HL-60 (cell line): ENCODE data around the gene GET4.

ENCODE experiments used
- DNase-seq, 2 experiments: peaks; one replicate each; pipeline ENCODE4 v3.0.0-alpha.2; 2010 to 2020; ENCODE audit warnings: low read depth in 1 of 2, low spot score in 1 of 2
- H3K27ac ChIP-seq: fragments of 250-450 bp; sonication (Bioruptor Pico); replicated peaks from 2 replicates; pipeline ENCODE4 v1.5.1; 2020; ENCODE audit warnings: mild to moderate bottlenecking, moderate library complexity
- H3K27me3 ChIP-seq: fragments of 250-450 bp; sonication (Bioruptor Pico); 2 replicates; pipeline ENCODE4 v1.5.1; 2021; ENCODE audit warnings: mild to moderate bottlenecking, moderate library complexity; ENCODE audit not compliant: insufficient read depth, poor library complexity, severe bottlenecking
- H3K4me3 ChIP-seq: replicated peaks from 2 replicates; pipeline ENCODE4 v1.5.1; 2011; ENCODE audit warnings: mild to moderate bottlenecking, control low read depth, low read length; ENCODE audit not compliant: insufficient read depth
- CTCF ChIP-seq: IDR thresholded peaks from one replicate; pipeline ENCODE4 v1.5.1; 2011; ENCODE audit warnings: low read length, control low read depth, inconsistent platforms; ENCODE audit not compliant: insufficient read depth
- GABPA ChIP-seq: IDR thresholded peaks from 2 replicates; pipeline ENCODE4 v1.6.1; 2012; ENCODE audit warnings: low read depth
- POLR2AphosphoS5 ChIP-seq: IDR thresholded peaks from 2 replicates; pipeline ENCODE4 v1.6.1; 2012; ENCODE audit warnings: low read depth
- SPI1 ChIP-seq: IDR thresholded peaks from 2 replicates; pipeline ENCODE4 v1.6.1; 2012; ENCODE audit warnings: low read depth, mild to moderate bottlenecking, borderline replicate concordance
- TF ChIP-seq, protein P1 (sequence below): IDR thresholded peaks from 2 replicates; pipeline ENCODE4 v1.6.1; 2012; ENCODE audit warnings: low read depth; ENCODE audit not compliant: insufficient replicate concordance

Gene GET4

GRCh38 chr7:881441-882234 lies 5.3 kb downstream of the GET4 start:
- TF ChIP-seq GABPA (no peak), POLR2AphosphoS5 (no peak), CTCF (no peak), SPI1 (no peak)
- TF ChIP-seq, protein P1, sequence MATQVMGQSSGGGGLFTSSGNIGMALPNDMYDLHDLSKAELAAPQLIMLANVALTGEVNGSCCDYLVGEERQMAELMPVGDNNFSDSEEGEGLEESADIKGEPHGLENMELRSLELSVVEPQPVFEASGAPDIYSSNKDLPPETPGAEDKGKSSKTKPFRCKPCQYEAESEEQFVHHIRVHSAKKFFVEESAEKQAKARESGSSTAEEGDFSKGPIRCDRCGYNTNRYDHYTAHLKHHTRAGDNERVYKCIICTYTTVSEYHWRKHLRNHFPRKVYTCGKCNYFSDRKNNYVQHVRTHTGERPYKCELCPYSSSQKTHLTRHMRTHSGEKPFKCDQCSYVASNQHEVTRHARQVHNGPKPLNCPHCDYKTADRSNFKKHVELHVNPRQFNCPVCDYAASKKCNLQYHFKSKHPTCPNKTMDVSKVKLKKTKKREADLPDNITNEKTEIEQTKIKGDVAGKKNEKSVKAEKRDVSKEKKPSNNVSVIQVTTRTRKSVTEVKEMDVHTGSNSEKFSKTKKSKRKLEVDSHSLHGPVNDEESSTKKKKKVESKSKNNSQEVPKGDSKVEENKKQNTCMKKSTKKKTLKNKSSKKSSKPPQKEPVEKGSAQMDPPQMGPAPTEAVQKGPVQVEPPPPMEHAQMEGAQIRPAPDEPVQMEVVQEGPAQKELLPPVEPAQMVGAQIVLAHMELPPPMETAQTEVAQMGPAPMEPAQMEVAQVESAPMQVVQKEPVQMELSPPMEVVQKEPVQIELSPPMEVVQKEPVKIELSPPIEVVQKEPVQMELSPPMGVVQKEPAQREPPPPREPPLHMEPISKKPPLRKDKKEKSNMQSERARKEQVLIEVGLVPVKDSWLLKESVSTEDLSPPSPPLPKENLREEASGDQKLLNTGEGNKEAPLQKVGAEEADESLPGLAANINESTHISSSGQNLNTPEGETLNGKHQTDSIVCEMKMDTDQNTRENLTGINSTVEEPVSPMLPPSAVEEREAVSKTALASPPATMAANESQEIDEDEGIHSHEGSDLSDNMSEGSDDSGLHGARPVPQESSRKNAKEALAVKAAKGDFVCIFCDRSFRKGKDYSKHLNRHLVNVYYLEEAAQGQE: no peak
- H3K4me3 ChIP-seq: no peak overlapping the region
- H3K27ac ChIP-seq: no peak overlapping the region
- DNase-seq: no peak
- no peaks in the 10 kb centered on the region for H3K27me3 ChIP-seq

DNA sequence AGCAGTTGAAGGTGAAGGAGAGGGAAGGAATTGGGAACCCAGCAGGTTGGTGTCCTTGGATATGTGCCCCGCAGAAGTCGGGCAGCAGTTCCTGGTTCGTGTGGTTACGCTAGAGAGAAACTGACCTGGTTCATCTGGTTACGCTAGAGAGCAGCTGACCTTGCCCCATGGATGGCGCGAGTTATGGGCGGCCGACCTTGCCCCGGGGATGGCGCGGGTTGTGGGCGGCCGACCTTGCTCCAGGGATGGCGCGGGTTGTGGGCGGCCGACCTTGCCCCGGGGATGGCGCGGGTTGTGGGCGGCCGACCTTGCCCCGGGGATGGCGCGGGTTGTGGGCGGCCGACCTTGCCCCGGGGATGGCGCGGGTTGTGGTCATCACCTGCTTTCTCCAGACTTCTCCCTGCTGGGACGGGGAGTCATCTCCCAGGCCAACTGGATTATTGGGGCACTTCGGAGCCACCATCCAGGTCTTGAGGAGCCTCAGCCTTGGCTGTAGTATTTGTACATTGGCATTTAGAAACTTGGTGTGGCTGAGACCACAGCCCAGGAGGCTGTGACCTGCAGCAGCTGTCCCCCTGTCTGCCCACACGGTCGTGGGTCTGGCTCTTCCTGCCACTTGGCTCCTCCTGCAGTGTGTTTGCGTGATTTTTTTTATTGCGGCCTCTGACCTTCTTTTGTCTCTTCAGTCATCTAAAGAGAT lies 6.1 kb downstream of the GET4 start:
- no peak overlapping the region for H3K27ac ChIP-seq
- H3K27me3 ChIP-seq: no peaks in the 10 kb centered on the region
- H3K4me3 ChIP-seq: no peak overlapping the region
- TF ChIP-seq, protein P1: no peak
- no peak for TF ChIP-seq GABPA
- TF ChIP-seq CTCF: no peak
- TF ChIP-seq POLR2AphosphoS5: no peak
- no peak for TF ChIP-seq SPI1
- no peak for DNase-seq

- no peak overlapping the region for H3K27ac ChIP-seq
- TF ChIP-seq, protein P1: peak; percentile 22
- TF ChIP-seq GABPA (no peak), SPI1 (peak; percentile 59; the same call in 1 of the 2 replicates)
- DNase-seq: peak in 1 of 2 experiments; percentile 78
These were observed 7.0 kb downstream of the GET4 start for GRCh38 chr7:883055-884021.

More at GRCh38 chr7:883055-884021, 7.0 kb downstream of the GET4 start:
- H3K27me3 ChIP-seq: no peaks in the 10 kb centered on the region
- no peak overlapping the region for H3K4me3 ChIP-seq
